A549 treated with ZK216348 at 1 μM for 4 hours (cell line): Measurements from ENCODE around the gene FIP1L1. TPM values are rescaled to one million over a fixed set of nuclear protein-coding genes. Genes with fewer than 3 reads are reported as not detected.

Experiments
- total RNA-seq: library from RNA; stranded (reverse); fragments of 200-300 nt; extraction: Qiagen RNA extraction; gene quantifications from 5 replicates; pipeline ENCODE4 v1.2.3, GENCODE V29; 2022; ENCODE audit warnings: low read depth

The FIP1L1 gene
- 30.7 to 52.6 TPM (median 32.9 TPM) in 5 replicates for total RNA-seq

DNA sequence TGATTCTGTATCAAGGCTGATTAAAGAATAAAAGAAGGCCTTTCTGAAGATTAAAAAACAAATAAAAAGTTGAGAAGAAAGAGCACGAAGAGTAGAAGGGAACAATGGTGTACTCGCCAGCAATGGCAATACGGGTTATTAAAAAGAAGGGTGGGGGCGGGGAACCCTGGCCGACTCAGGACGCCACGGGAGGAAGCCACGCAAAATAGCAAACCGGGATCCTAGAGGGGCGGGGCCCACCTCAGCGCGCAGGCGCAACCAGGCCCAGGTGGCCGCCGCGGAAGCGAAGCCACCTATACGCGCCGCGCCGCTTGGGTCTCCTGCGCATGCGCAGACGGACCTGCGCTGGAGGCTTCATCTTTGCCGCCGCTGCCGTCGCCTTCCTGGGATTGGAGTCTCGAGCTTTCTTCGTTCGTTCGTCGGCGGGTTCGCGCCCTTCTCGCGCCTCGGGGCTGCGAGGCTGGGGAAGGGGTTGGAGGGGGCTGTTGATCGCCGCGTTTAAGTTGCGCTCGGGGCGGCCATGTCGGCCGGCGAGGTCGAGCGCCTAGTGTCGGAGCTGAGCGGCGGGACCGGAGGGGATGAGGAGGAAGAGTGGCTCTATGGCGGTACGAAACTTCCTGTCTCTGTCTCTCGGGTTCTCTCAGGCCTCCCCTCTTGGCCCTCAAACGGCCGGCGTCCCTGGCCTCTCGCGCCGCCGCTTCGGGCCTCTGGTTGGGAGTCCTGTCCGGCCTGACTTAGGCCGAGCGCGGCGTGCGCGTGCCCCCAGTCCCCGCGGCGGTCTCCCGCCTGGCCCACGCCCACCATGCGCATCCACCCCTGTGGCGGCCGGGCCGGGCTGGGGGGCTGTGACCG, at the start of gene FIP1L1:
TSS of gene FIP1L1 (plus strand) at position 323 of the 852 bp plus-strand sequence. CDS start at position 521, 198 bp downstream.

DNA sequence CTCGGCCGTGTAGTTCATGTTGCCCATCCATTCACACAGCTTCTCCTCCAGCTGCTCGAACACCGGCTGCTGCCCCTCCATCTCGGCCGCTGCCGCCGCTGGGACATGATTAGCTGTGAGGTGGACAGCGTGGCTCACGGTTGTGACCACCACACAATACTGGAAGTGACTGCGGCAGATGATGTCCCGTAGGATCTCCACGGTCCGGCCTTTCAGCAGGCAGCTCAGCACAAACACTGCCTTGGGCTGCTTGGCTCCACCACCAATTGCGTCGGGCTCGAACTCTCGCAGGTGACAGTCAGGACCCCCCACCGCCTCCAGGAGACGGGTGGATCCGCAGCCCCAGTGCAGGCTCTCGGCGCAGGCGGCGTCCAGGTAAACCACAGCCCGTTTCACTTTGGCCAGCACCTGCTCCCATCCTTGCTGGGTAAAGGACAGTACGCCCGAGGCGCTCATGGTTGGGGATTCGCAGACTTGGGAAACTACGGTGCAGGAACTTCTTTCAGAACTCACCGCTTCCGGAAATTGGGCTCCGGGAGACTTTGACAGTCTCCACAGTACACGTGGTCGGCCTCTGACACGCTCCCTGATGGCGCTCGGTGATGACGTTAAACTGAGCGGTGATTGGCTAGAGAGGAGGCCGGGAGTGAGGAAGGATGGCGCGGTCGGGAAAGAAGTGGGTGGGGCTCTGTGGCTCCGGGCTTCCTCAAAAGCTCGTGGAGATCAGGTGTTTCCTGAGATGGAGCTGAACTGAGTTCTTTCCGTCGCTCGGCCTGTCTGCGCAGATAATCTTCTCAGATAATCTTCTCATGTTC, 11.7 kb upstream of the FIP1L1 start, which contains the start of gene SCFD2:
TSS of gene SCFD2 (minus strand) at position 576 of the 815 bp plus-strand sequence.

Other genes starting within 250 kb of the FIP1L1 start
- gene SCFD2, start 11.6 kb upstream of the FIP1L1 start, total RNA-seq = 6.5 to 8.1 TPM (median 7.4 TPM) in 5 replicates
- gene LNX1, start 213.8 kb downstream of the FIP1L1 start, total RNA-seq = 0.06 to 0.13 TPM in 2 of 5 replicates, not detected in the others